Activated CD8-positive, alpha-beta memory T cell treated with anti-CD3 and anti-CD28 coated beads for 1 hour (primary cell): ENCODE data around the gene RUBCN.
"Not testable (repeated sequence)": the region's sequence is repeated elsewhere in the genome, so short reads cannot be mapped to it uniquely, and the experiment has no call there.

Experiments used
- DNase-seq, 2 donors: peaks; one replicate each; pipeline ENCODE4 v3.0.0-alpha.2; 2020; ENCODE audit warnings: low read depth in 1 of 2; ENCODE audit errors: extremely low read depth in 1 of 2

The RUBCN gene

DNA sequence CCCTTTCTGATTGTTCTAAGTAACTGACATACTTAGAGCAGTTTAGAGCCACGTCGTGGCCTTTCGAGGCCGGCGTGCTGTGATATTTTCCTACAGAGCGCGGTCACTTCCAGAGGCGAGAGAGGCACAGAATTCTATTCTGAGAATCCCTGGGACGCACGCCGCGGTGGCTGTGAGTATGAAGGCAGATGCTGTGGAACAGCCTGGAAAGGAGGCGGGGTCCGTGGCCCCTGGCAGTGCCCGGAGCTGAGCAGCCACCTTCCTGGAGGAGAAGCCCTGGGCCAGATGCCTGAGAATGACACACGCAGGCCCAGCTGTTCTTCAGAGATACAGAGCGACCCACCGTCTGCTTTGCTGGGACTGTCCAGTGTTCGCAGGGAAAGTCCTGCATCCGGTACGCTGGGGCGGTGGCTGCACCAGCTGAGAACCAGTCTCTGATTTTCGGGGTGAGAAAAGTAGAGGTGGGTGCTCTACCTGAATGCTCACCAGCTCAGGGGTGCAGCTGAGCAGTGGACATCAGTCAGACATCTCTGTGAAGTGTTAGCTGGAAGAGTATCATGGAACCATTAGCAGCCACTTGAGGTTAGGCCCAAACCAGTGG lies 75.4 kb downstream of the RUBCN start:
- not testable (repeated sequence) for DNase-seq

DNA sequence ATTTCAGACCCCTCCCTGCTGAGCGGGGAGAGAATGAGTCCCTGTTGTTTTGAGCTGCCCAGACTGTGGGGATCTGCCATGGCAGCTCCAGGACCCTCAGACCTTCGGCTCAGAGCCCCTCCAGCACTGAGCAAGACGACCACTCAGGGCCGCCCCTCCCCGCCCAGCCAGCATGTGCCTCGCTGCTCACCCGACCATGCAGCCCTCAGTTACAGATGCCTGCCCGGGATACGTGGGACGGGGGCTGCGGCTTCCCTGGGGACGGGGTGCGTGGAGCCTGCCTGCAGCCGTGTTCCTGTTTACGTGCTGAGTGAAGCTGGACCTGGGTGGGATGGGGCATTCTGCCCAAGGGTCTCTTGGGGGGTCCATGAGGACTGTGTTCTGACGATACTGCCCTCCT lies 77.0 kb downstream of the RUBCN start:
- not testable (repeated sequence) for DNase-seq

DNA sequence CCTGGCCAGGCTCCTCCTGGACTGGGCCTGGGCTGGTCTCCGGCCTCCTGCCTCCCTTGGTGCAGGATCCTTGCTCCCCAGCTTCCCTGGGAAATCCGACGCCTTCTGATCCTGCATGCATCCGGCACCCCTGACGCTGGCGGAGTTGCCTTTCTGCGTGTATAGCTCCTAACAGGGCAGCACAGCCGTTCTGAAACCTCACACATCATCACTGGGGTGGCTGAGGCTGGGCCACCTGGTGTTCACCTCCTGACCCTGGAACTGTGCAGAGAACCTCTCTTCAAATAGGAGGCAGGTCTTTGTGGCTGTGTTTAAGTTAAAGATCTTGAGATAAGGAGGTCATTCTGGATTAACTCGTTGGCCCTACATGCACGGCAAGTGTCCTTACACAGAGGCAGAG lies 77.6 kb downstream of the RUBCN start:
- DNase-seq, result not testable (repeated sequence)

DNA sequence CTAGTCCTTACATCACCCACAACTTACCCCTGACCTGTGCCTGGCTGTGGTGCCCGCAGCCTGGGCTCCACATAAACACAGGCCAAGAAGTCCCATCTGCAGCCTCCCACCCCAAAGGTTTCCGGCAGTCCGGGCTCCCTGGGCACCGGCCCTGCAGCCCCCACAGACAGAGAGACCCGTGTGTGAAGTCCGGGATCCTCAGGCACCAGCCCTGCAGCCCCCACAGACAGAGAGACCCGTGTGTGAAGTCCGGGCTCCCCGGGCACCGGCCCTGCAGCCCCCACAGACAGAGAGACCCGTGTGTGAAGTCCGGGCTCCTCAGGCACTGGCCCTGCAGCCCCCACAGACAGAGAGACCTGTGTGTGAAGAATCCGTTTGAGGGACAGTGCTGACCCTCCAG lies 78.0 kb downstream of the RUBCN start:
- not testable (repeated sequence) for DNase-seq

DNA sequence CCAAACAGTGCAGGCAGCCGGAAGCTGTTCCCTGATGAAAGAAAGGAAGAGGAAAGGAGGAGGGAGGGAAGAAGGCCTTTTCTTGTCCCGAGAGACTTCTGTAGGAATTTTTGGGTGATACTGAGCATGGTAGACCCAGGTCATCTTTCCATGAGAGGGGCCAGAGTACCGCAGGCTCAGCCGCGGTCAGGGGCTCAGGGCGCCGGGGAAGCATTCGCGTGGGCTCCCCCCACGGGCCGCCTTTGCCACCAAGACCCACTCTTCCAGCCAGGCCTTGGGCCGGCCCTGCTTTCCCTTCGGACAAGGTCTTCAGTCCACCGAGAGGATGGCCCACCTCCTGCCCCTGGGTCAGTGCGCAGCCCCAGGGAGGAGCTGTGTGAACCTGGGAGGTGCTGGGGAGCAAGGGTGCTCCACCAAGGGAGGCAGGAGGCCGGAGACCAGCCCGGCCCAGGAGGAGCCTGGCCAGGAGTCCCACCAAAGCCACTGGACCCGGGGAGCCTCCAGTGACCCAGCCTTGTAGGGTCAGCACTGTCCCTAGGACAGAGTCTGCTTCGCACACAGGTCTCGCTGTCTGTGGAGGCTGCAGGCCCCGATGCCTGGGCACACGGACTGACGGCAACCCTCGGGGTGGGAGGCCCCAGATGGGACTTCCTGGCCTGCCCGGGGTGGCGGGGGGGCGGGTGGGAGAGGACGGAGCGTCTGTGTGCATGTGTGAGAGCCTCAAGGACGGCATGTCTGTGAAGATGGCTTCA lies 79.0 kb downstream of the RUBCN start:
- DNase-seq, result not testable (repeated sequence)

DNA sequence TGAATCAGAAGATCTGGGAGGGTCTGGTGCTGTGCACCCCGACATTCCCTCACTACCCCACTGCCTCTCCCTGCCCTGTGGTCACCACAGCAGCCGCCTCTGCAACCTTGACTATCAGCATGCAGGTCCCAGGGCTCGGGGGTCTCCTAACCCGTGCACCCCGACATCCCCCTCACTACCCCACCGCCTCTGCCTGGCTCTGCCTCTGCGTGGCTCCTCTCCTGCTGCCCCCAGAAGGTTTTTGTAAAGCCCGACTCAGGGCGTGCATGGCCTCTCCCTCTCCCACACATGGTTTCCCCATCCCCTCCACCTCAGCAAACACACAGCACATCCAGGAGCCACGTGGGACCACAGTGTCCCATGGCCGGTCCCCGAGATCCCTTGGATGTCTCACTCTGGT lies 79.7 kb downstream of the RUBCN start:
- DNase-seq, result not testable (repeated sequence)

DNA sequence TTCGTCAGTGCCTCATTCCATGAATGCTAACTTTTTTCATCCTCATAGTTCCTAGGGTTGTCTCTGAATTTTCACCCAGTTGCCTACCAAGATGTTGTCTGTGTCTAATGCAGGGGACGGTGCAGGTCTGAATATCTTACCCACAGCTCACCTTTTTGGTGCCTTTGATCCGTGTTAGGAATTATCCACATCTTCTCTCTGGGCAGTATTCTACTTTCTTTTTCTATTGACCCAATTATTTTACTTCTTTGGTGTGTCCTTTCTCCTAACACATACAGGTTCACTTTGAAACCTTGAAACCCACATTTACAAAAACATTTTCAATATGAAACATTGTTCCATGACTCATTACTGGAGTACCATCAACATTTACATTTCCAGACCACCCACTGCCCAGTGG lies 80.6 kb downstream of the RUBCN start:
- DNase-seq, result not testable (repeated sequence)

DNA sequence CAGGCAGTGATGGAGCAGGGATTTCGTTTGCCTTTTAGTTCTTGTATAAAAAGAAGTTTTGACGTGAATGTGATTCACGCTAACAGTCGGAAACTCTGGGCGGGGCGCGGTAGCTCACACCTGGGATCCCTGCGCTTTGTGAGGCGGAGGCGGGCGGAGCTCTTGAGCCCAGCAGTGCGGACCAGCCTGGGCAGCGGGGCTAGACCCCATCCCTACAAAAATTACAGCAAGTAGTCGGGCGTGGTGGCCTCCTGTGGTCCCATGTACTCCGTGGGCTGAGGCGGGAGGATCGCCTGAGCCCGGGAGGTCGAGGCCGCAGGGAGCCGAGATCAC lies 81.7 kb downstream of the RUBCN start:
- not testable (repeated sequence) for DNase-seq

DNA sequence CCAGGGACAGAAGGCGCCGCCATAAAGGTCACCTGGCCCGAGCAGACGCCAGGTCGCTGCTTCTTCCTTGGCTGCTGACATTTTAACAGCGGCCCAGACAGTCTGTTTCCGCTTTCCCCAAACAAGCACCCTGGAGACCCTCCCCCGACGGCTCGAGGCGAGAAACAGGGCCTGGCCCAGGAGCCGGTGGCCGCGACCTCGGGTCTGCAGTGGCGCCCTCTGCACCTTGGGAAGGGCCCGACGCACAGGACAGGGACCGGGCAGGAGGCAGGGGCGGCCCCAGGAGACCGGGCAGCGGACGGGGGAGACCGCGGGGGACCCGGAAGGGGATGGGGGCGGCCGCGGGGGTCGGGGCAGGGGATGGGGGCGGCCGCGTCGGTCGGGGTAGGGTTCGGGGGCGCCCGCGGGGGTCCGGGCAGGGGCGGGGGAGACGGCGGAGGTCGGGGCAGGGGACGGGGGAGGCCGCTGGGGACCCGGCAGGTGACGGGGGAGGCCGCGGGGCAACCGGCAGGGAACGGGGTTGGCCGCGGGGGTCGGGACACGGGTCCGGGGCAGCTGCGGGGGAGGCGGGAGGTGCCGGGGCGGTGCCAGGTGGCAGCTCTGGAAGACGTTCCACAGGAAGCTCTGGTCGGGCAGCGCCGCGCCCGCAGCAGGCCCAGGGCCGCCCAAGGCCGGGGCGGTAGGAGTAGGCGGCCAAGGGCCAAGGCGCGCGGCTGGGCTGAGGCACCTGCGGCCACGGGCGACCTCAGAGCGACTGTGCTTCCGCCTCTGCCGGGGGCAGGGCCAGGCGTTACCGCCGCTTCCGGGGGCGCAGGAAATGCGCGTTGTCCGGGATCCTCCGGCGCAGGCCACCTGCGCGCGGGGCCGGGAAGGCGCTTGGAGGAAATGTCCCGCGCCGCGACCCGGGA lies 82.4 kb downstream of the RUBCN start:
- peak; percentile 6 to 14 for DNase-seq

DNA sequence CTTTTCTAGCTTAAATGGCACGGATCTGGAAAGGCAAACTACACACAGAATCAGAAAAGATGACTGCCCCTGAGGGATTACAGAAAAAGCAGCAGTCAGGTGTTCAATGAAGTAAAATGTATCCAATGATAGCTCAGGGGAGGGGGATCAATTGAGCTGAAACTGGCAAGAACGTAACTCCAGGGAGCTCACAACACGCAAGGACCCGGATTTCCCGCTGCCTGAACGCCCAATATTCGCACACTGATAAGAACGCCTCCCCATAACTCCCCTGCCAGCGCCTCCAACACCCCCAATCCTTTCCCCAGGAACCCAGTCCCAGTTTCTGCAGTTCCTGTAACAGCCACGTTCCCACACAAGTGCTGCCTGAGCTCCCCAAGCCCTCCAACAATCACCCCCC lies 83.8 kb downstream of the RUBCN start:
- not testable (repeated sequence) for DNase-seq

DNA sequence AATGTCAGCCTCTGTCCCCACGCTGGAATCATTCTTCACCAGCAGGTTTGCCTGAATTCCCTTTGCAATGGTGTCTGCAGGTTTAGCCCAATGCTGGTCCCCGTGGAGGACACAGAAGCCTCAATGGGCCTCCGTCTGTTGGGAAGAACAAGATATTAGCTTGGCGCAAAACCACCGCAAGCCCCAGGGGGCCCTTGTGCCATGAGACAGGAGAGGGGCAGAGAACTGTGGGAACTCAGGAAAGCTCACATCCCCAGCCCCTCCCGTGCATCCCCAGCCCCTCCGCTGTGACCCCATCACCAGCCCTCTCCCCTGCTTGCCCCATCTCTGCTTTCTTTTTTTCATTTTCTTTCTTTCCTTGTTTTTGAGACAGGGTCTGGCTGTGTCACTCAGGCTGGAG lies 89.1 kb downstream of the RUBCN start:
- DNase-seq, result not testable (repeated sequence)

DNA sequence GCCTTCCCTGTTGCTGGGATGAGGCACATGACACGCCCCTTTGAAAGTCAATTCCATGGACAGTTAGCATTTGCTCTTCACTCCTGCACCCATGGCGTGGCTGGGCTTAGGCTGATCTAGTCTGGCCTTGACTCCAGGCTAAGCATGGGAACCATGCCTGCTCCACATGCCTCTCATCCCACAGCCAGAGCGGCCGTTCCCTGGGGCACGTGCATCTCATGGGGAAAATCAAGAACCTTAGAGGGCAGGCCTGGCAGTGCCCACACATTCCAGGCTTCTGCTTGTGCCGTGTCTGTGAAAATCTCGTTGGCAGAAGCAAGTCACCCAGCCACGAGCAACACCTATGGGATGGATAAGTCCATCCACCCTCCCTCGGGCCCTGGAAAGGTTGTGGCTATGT lies 89.5 kb downstream of the RUBCN start:
- not testable (repeated sequence) for DNase-seq

DNA sequence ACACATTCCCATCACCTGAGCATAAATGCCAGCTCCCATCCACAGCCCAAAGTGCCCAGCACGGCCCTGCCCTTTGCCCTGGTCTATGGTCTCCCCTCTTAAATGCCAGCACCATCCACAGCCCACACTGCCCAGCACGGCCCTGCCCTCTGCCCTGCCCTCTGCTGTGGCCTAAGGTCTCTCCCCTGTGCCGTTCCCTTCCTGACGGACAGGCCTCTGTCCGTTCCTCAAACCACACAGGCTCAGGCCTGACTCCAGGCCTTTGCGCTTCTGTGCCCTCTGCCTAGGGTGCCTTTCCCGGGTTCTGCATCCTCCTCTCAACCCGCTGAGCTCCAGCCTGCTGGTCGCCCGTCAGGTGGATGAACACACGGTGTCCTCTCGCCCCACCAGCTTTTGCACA lies 90.4 kb downstream of the RUBCN start:
- DNase-seq, result not testable (repeated sequence)

DNA sequence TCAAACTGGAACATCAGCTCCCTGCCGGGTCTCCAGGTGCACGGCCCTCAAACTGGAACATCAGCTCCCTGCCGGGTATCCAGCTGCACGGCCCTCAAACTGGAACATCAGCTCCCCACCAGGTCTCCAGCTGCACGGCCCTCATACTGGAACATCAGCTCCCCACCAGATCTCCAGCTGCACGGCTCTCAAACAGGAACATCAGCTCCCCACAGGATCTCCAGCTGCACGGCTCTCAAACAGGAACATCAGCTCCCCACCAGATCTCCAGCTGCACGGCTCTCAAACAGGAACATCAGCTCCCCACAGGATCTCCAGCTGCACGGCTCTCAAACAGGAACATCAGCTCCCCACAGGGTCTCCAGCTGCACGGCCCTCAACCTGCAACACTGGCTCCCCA lies 99.1 kb downstream of the RUBCN start:
- DNase-seq, result not testable (repeated sequence)

DNA sequence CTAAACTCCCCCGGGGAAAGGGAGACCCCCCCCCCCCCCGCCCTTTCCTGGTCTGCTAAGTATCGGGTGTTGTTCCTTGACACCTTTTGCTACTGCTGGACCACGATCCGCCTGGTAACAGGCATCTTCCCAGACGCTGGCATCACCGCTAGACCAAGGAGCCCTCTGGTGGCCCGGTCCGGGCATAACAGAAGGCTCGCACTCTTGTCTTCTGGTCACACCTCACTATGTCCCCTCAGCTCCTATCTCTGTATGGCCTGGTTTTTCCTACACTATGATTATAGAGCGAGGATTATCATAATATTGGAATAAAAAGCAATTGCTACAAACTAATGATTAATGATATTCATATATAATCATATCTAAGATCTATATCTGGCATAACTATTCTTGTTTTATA lies 104.7 kb downstream of the RUBCN start:
- not testable (repeated sequence) for DNase-seq

DNA sequence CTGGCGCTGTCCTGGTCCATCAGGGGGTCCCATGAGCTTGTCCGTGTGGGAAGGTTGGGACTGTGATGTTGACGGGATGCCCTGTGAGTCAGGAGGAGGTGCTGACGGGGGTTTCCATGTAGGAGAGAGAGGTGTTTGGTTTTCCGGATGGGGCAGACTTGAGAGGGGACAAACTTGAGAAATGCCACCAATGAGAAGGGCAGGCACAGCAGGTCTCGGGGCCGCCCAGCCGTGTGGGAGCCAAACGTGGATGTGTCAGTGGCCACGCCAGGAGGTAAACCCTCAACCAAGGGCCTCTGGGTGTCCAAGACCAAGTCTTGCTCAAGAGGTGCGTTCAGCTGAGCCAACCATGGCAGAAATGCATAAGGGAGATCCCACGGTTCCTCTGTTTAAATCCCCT lies 105.9 kb downstream of the RUBCN start:
- DNase-seq, result not testable (repeated sequence)

DNA sequence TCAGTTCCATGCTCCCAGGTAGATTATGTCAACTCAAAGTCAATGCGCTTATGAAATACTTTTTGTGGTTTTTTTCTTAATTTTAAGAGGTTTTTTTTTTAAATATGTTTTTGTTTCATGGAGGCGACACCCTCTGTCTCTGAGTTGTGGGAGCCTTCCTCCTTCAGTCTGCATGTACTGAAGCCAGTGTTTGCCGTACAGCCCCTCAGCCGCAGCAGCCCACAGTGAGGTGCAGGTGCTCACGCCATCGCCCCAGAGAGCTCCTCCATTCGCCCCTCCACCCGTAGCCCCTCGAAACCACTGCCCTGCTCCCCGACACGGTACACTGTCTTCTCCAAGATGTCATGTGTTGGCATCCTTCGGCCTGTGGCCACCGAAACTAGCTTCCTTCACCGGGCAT lies 107.4 kb downstream of the RUBCN start:
- not testable (repeated sequence) for DNase-seq

DNA sequence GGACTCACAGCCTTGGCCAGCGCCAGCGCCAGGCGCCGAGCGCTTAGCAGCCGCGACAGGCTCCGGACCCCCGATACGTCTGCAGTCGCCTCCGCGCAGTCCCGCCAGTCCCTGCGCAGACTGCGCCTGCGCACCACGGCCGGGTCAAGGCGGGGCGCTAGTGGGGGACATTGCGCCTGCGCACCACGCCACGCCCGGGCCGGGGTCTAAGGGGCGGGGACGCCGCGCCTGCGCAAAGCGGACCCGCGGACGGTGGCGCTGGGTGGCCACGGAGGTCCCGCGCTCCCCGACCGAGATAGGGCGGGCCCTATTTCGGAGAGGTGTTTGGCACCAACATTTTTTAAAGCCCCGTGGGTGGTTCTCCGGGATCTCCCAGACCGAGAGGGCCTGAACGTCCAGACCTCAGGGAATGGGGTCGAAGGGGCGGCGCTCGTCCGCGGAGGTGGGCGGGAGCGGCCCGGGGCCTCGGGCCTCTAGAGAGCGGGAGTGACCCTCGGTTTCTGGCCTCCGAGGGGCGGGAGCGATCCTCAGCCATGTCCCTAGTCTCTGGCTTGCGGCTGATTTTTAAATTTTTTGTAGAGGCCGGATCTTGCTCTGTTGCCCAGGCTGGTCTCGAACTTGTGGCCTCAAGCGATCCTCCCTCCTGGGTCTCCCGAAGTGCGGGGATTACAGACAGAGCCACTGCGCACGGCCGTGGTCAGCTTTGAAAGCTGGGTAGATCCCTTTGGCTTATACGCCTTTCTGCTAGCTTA lies 108.8 kb downstream of the RUBCN start:
- DNase-seq, result peak; percentile 69 to 86

DNA sequence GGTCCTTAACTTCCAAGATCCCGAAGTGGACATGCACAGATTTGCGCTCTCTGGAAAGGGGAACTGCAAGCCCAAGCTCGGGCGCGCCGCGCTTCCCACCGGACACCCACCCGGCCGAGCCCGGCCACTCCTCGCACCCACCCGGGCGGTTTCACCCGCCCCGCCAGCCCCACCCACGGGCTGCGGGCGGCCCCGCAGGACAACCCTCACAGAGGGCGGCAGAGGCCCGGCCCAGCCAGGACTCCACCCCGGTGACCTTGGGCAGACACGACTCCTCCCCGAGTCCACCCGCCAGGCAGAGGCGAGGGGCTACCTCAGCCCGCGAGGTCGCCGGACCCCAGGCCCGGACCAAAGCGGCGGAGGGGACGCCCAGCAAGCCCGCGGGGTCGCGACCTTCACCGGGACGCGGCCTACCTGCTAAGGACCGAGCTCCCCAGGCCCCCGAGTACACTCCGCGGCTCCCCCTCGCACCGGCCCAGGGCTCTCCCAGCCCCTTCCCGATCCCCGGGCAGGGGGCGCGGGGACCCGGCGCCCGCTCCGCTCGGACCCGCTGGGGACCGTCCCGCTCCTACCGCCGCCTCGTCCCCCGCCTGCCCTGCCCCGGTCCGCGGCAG lies 109.4 kb downstream of the RUBCN start:
- DNase-seq, result not testable (repeated sequence)

DNA sequence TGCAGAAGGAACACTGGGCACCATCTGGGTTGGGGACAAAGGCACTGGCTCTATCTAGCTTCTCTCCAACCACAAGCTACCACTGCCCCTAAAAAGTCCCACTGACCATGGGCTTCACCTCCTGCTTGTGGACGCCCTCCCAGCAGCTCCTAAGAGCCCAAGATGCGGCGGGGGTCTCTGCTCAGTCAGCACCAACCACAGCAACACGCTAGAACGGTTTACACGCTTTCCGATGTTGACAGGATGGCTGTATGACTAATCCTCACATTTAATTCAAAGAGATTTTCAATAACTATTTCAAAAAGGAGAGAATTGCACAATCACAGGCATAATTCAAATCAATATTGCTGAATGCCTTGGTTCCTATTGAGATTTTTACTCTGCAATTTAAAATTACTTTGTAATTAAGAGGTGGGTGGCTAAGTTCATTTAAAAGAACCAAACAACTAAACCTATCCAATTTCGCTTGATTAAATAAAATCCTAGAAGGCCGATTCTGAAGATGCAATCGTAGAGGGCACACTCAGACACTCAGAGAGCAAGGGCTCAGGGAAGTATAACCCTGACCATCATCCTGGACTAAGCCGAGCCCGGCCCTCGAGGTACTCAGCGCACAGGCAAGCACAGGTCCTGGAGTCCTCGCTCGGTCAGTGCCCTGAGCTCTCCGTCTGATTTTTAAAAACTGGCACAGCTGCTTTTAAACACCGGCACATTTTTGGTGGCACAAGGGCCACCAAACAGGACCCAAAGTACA lies 110.1 kb downstream of the RUBCN start:
- not testable (repeated sequence) for DNase-seq
